GM12878 (cell line): ENCODE results near the gene DNAH17. TPM values are rescaled to one million over a fixed set of nuclear protein-coding genes. Genes with fewer than 3 reads are reported as not detected.

Experiments
- ATAC-seq: fragments of 200-7000 bp; cut with Tn5 transposase; 3 replicates; pipeline ENCODE4 v1.9.1; 2020; ENCODE audit warnings: mild to moderate bottlenecking, moderate library complexity
- BruUV-seq: library from RNA; stranded (reverse); fragments of 400-500 nt; replicated peaks from 2 replicates; lab custom pipeline; 2021; lab: Mats Ljungman, UMichigan
- CTCF ChIA-PET: fragments of 300-600 bp; sonication (Branson Sonifier 250); formaldehyde crosslinking; extraction: SDS; loops from one replicate; lab custom pipeline; 2021; ENCODE audit warnings: inconsistent platforms; lab: Yijun Ruan, JAX
- POLR2A ChIA-PET: fragments of 350-600 bp; formaldehyde crosslinking; extraction: SDS; loops from one replicate; lab custom pipeline; 2021; ENCODE audit warnings: inconsistent platforms; lab: Charles Lee
- RAD21 ChIA-PET: fragments of 300-600 bp; sonication (Branson Sonifier 250); formaldehyde crosslinking; loops from one replicate; lab custom pipeline; 2023; ENCODE audit warnings: antibody characterized with exemption; ENCODE audit not compliant: unreplicated experiment; lab: Charles Lee
- SMC1A ChIA-PET: fragments of 300-600 bp; sonication (Branson Sonifier 250); formaldehyde crosslinking; loops from one replicate; lab custom pipeline; 2023; ENCODE audit not compliant: unreplicated experiment, uncharacterized antibody; lab: Charles Lee
- DNase-seq: peaks from one replicate; pipeline ENCODE4 v3.0.0-alpha.2; 2011; ENCODE audit warnings: low read depth, low spot score
- FAIRE-seq: peaks from 3 replicates; lab custom pipeline; 2011; peaks lifted over from hg19 to GRCh38; lab: Jason Lieb, UNC
- H2AFZ ChIP-seq: 2 replicates; pipeline ENCODE4 v1.6.0; 2011; ENCODE audit warnings: low read depth, low read length, control low read depth; ENCODE audit not compliant: control insufficient read depth
- H3K27ac ChIP-seq: 2 replicates; pipeline ENCODE4 v1.5.1; 2011; ENCODE audit warnings: control low read depth; ENCODE audit not compliant: control insufficient read depth, insufficient read depth
- H3K27me3 ChIP-seq, 2 experiments: replicated peaks in 1 of 2; 2 replicates each; pipeline versions ENCODE4 v1.6.0 to v1.6.1; 2011; ENCODE audit warnings: low read length in 1 of 2; ENCODE audit not compliant: control insufficient read depth in 2 of 2, insufficient read depth in 2 of 2
- H3K36me3 ChIP-seq, 2 experiments: 2 replicates each; pipeline ENCODE4 v1.5.1; 2011; ENCODE audit warnings: low read length in 1 of 2; ENCODE audit not compliant: control insufficient read depth in 2 of 2, insufficient read depth in 2 of 2
- H3K4me1 ChIP-seq: 2 replicates; pipeline ENCODE4 v1.6.1; 2011; ENCODE audit warnings: mild to moderate bottlenecking, low read length, moderate library complexity, mixed read lengths; ENCODE audit not compliant: control insufficient read depth, insufficient read depth
- H3K4me2 ChIP-seq: 2 replicates; pipeline ENCODE4 v1.6.0; 2011; ENCODE audit warnings: control low read depth; ENCODE audit not compliant: control insufficient read depth, insufficient read depth
- H3K4me3 ChIP-seq: fragments of 200-600 bp; sonication (generic); 2 replicates; pipeline ENCODE4 v1.5.1; 2016
- H3K79me2 ChIP-seq: 2 replicates; pipeline ENCODE4 v1.6.0; 2011; ENCODE audit warnings: low read length; ENCODE audit not compliant: control insufficient read depth, insufficient read depth
- H3K9ac ChIP-seq: 2 replicates; pipeline ENCODE4 v1.8.0; 2011; ENCODE audit warnings: low read length, control low read depth, mixed read lengths; ENCODE audit not compliant: control insufficient read depth, insufficient read depth
- H3K9me3 ChIP-seq: replicated peaks from 3 replicates; pipeline ENCODE4 v1.5.1; 2011; ENCODE audit warnings: mild to moderate bottlenecking, low read length; ENCODE audit not compliant: control insufficient read depth, insufficient read depth
- H4K20me1 ChIP-seq: 2 replicates; pipeline ENCODE4 v1.6.0; 2011; ENCODE audit not compliant: control insufficient read depth, insufficient read depth
- ATF3 ChIP-seq: IDR thresholded peaks from 2 replicates; pipeline ENCODE4 v1.6.1; 2011; ENCODE audit warnings: low read depth, mild to moderate bottlenecking, low read length, moderate library complexity, borderline replicate concordance; ENCODE audit errors: extremely low read depth
- BCL3 ChIP-seq: IDR thresholded peaks from 2 replicates; pipeline ENCODE4 v1.6.1; 2011; ENCODE audit warnings: borderline replicate concordance, low read depth, mild to moderate bottlenecking, moderate library complexity, low read length; ENCODE audit not compliant: insufficient read depth, poor library complexity, severe bottlenecking
- BCLAF1 ChIP-seq: fragments of 450-650 bp; IDR thresholded peaks from 2 replicates; pipeline ENCODE4 v1.6.1; 2017; ENCODE audit warnings: antibody characterized with exemption, mild to moderate bottlenecking, moderate library complexity
- CEBPB ChIP-seq, 2 experiments: fragments of 150-350 bp in 1 of 2; IDR thresholded peaks; 2 replicates each; pipeline ENCODE4 v1.6.1; 2012 to 2014; ENCODE audit warnings: low read depth in 2 of 2, low read length in 2 of 2, borderline replicate concordance in 1 of 2, inconsistent platforms in 1 of 2
- EED ChIP-seq: sonication (generic); IDR thresholded peaks from 2 replicates; pipeline ENCODE4 v1.6.1; 2016; ENCODE audit warnings: antibody characterized with exemption, low read depth
- GABPA ChIP-seq: IDR thresholded peaks from 2 replicates; pipeline ENCODE4 v1.6.1; 2014; ENCODE audit warnings: antibody characterized with exemption, low read depth, mild to moderate bottlenecking, inconsistent platforms
- IKZF1 ChIP-seq: fragments of 450-650 bp; conservative IDR thresholded peaks from 2 replicates; pipeline ENCODE4 v1.6.1; 2017; ENCODE audit warnings: antibody characterized with exemption, mild to moderate bottlenecking
- NFXL1 ChIP-seq: fragments of 450-650 bp; IDR thresholded peaks from 2 replicates; pipeline ENCODE4 v1.6.1; 2017; ENCODE audit warnings: antibody characterized with exemption, mild to moderate bottlenecking, borderline replicate concordance
- POLR2AphosphoS5 ChIP-seq: IDR thresholded peaks from 2 replicates; pipeline ENCODE4 v1.6.1; 2011; ENCODE audit warnings: mild to moderate bottlenecking, low read length, inconsistent platforms
- POU2F2 ChIP-seq: IDR thresholded peaks from 3 replicates; pipeline ENCODE4 v1.6.1; 2011; ENCODE audit warnings: low read depth, mild to moderate bottlenecking, low read length, borderline replicate concordance
- RUNX3 ChIP-seq: IDR thresholded peaks from 2 replicates; pipeline ENCODE4 v1.6.1; 2012; ENCODE audit warnings: low read length, inconsistent platforms
- SMAD5 ChIP-seq: IDR thresholded peaks from 2 replicates; pipeline ENCODE4 v1.6.1; 2016; ENCODE audit warnings: antibody characterized with exemption, low read depth
- TCF7 ChIP-seq: IDR thresholded peaks from 2 replicates; pipeline ENCODE4 v1.6.1; 2014; ENCODE audit warnings: antibody characterized with exemption, borderline replicate concordance
- WGBS: methylation state at CpG from one replicate; pipeline ENCODE4 v1.1.6; 2016; ENCODE audit warnings: low lambda C conversion rate; ENCODE audit not compliant: insufficient replicate concordance, insufficient coverage; ENCODE audit errors: missing lambda C conversion rate; 5-methylcytosine and 5-hydroxymethylcytosine counted together
- in situ Hi-C: fragments of 300-500 bp; cut with MboI; formaldehyde crosslinking; loops from 9 replicates; pipeline ENCODE4 v1.14.3; 2018; ENCODE audit warnings: mixed read lengths
- intact Hi-C: fragments of 100-400 bp; cut with micrococcal nuclease; formaldehyde crosslinking; loops from one replicate; pipeline ENCODE4 v1.14.2; 2022; ENCODE audit not compliant: unreplicated experiment
- polyA plus RNA-seq, 11 experiments: library from polyadenylated mRNA; depleted of rRNA in 4 of 11; unstranded in 6 of 11; stranded (reverse) in 5 of 11; fragments of >200 nt; fragmentation: Nextera tagmentation in 4 of 11; fragmentation: Illumina TruSeq in 1 of 11; extraction: Ambion mirVana in 4 of 11; extraction: Trizol in 1 of 11; gene quantifications; 1 replicate in 1 of 11; 2 replicates in 10 of 11; pipeline versions ENCODE4 v1.2.1 to v1.2.3, GENCODE V29; 2011 to 2016; ENCODE audit warnings: inconsistent platforms in 2 of 11, missing spikeins in 2 of 11, low read depth in 1 of 11
- total RNA-seq, 4 experiments: library from RNA; depleted of rRNA in 3 of 4; stranded (reverse); fragments of >200 nt in 3 of 4; fragmentation: Illumina TruSeq in 1 of 4; extraction: Trizol in 1 of 4; gene quantifications; 2 replicates each; pipeline versions ENCODE4 v1.2.1 to v1.2.3, GENCODE V29; 2013 to 2021

The DNAH17 gene
- total and polyA plus RNA-seq, 10 of the 15 experiments (the other 5 are each of a cell fraction or from before 2014, with no cell fraction given), result 0.16 to 2.9 (median 0.56) TPM

DNA sequence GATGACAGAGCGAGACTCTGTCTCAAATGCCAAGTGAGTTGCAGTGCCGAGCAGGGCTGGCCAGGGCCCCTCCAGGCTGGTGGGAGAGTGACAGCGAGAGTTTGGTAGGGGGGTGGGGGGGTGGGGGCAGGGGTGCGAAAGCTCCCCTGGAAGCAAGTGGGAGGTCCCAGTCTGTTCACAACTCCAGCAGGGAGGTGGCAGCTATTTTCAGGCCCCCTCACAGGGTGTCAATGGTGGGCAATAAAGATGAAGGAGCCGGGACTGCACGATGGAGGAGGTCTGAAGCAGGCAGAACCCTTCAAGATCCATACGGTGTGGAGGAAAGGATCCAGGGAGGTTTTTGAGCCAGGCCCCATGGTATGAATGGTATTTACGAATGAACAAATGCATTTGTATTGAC, 115.0 kb downstream of the DNAH17 start:
- Histone ChIP-seq H3K4me1 (no peaks in the 10 kb centered on the region), H2AFZ (no peak overlapping the region), H3K36me3 (no peaks in the 10 kb centered on the region), H4K20me1 (no peaks in the 10 kb centered on the region), H3K4me2 (no peak overlapping the region), H3K79me2 (no peaks in the 10 kb centered on the region), H3K27me3 (no peaks in the 10 kb centered on the region), H3K27ac (no peak overlapping the region), H3K9me3 (no peaks in the 10 kb centered on the region), H3K9ac (no peak overlapping the region), H3K4me3 (no peak overlapping the region)
- intact Hi-C loops (no loop called here), in situ Hi-C loops (no loop called here)
- POLR2A ChIA-PET, result no interaction called here
- SMC1A ChIA-PET, result no interaction called here
- CTCF ChIA-PET, result no interaction called here
- ATAC-seq (no peak), FAIRE-seq (no peak), DNase-seq (no peak)
- no peak for TF ChIP-seq BCL3
- no peak for TF ChIP-seq GABPA
- no peak for TF ChIP-seq BCLAF1
- no peak for TF ChIP-seq TCF7
- TF ChIP-seq SMAD5, result no peak
- no peak for TF ChIP-seq POLR2AphosphoS5
- TF ChIP-seq RUNX3, result no peak
- no peak for TF ChIP-seq CEBPB (IDR thresholded peaks at IDR 0.05; ENCODE audit: borderline replicate concordance in 1 of 2, low read depth in 2 of 2, low read length in 2 of 2)
- no peak for TF ChIP-seq ATF3
- TF ChIP-seq NFXL1, result no peak
- TF ChIP-seq IKZF1, result no peak
- TF ChIP-seq POU2F2, result no peak
- TF ChIP-seq EED, result no peak
- RAD21 ChIA-PET, result no interaction called here
- no TSS peak for BruUV-seq
- whole genome bisulfite sequencing, result 17% methylated on average over 5 of the region's 8 CpGs
